Activated CD4-positive, alpha-beta T cell treated with anti-CD3 and anti-CD28 coated beads for 4 hours (primary cell): ENCODE measurements around the gene STK32B.
"Not testable (repeated sequence)": the region's sequence is repeated elsewhere in the genome, so short reads cannot be mapped to it uniquely, and the experiment has no call there.

Source experiments
- DNase-seq, 2 donors: peaks; one replicate each; pipeline ENCODE4 v3.0.0-alpha.2; 2020

Gene STK32B

GRCh38 chr4:5165420-5166369, 114.4 kb downstream of the STK32B start:
- no peak for DNase-seq

- DNase-seq, result no peak
Measured at GRCh38 chr4:5166377-5166776, 115.1 kb downstream of the STK32B start.

DNA sequence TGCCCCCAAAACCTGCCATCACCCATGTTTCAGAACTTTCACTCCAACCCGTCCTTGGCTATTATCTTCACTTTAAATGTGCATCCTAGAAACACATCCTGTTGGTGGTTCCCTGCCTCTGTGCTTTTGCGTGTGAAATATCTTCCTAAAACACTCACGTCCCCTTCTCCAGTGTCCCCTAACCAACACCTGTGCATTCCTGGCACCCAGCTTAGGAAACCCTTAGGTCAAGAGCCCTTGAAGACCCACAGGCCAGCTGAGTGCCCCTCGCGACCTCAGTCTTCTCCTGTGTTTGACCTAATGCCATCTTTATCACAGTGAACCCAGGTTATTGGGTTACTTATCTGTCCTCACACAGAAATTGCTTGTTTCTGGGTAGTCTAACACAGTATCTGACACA, 117.6 kb downstream of the STK32B start:
- no peak for DNase-seq

GRCh38 chr4:5175836-5176235, 124.6 kb downstream of the STK32B start:
- not testable (repeated sequence) for DNase-seq

DNA sequence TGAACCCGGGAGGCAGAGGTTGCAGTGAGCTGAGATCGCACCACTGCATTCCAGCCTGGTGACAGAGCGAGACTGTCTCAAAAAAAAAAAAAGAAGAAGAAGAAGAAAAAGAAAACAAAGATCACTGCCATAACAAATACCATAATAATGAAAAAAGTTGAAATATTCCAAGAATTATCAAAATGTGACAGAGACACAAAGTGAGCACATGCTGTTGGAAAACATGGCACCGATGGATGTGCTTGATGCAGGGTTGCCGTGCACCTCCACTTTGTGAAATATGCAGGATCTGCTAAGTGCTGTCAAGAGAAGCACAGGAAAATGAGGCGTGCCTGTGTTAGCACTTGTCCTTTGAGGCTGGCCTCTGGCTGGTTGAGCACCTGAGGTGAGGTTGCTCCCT, 133.3 kb downstream of the STK32B start:
- no peak for DNase-seq

DNA sequence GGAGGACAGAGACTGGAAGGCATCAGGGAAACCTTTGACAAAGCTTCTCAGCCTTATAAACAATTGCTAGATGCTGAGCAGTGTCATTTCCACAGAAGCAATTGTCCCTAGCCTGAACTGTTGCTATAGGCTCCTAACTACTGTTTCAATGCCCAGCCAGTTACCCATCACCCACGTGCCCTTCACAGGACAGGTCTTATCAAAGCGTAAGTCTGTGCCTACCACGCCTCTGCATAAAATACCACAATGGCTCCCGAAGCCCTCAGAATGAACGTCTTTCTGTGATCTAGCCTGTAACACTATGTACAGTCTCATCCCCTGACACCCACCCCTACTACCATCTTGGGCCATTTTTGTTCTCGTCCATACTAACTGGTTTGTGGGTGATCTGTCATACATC, 134.3 kb downstream of the STK32B start:
- DNase-seq, result no peak

DNA sequence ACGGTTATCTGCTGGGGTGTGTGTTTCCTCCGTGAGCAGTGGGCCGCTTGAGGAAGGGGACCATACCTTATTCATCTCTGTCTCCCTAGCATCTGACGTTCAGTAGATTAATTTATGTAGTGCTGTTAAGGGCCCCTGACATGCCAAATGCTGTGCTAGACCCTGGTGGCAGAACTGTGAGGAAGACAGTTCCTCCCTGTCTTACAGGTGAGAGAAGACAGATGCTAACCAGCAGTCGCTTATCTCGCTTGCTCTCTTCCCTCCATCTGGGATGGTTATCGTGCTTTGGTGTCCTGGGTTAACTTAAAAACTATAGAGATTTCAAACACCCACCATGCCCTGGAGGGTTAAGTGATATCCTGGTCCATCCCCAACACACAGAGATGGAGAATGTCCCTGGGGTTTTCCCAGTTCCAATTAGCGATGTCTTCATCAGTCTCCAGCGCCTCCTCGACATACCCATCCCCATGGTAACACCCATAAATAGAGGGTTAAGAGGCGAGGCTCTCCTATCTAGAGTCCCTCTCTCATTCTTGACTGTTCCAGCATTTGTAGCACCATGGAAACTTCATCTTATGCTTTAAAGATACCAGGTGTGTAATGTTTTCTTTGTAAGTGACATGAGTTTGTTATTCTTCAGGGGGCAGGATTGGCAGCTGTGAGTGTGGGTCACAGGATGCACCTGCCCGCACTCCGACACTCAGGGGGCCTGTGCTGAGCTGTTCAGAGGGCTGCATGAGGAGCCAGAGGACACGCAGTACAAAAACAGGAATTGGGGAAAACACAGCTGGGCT, 135.2 kb downstream of the STK32B start:
- DNase-seq, result no peak

- no peak for DNase-seq
Measured at GRCh38 chr4:5188130-5188529, 136.8 kb downstream of the STK32B start.

- DNase-seq, result no peak
Measured at GRCh38 chr4:5191831-5192230, 140.6 kb downstream of the STK32B start.

- DNase-seq, result no peak
Measured at GRCh38 chr4:5192271-5192670, 141.0 kb downstream of the STK32B start.

DNA sequence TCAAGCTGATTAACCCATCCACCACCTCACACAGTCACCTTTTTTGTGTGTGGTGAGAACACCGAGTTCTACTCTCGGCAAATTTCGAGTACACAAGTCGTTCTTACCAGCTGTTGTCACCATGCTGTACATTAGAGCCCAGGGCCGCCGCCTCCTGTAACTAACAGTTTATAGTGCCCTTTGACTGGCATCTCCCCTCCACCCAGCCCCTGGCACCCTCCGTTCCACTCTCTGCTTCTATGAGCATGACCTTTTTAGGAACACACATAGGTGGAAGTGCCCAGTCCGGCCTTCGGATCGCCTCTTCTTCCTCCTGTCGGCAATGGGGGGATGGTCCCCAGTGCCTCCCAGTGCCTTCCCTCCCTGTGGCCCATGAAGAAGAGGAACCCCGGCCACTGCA, 141.4 kb downstream of the STK32B start:
- no peak for DNase-seq

DNA sequence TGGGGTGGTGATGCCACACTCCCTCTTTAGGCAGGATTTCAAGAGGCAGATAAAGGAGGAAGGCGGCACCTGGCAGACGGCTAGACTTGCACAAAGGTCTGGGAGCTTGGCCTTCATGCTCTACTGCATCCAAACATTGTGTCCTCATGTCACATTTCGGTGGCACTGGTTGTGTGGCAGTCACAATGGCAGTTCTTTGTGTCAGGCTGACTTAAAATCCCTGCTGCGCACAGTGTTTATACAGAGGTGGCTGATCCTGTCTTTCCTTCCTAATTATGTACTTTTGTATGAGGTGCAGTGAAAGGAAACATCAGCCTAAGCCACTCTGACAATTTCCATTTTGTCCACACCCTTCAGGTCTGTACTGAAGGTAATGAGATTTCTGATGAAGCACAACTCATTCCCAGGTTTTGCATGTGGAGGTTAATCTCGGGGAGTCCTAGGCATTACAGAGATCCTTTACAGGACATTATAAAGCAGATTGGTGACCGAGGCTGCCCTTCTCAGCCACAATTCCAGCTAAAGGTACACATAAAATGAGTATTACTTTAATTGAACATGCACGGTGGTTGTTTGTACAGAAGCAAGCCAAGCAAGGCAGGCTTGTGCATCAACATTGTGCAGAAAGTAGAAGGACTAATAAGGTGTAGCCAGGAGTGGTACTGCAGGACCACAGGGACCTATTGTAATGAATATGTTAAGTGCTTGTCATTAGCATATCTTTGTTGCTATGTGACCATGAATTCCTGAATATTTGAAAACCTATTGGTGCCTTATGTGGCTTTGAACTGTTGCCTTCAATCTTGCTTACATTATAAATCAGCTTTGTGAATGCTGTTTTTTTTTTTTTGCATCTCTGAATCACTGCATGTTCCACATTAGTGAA, 147.6 kb downstream of the STK32B start:
- no peak for DNase-seq

- DNase-seq, result no peak
Measured at GRCh38 chr4:5199912-5200311, 148.6 kb downstream of the STK32B start.

DNA sequence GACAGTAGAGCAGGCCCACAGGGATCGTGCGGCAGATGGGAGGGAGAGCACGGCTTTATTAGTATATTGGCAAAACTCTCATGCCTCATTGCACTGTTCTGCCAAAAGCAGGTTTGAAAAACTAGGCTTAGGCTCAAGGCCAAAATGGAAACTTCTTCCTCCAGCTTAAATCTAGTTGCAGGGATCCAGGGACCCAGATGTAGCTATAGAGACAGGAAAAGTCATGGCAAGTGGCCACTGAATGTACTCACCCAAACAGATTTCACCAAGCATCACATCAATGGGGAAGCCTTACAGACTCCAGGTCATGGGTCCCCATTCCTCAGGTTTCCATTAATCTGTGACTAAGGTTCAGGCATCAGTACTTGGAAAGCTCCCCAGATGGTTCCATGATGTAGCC, 149.2 kb downstream of the STK32B start:
- DNase-seq, result no peak

DNA sequence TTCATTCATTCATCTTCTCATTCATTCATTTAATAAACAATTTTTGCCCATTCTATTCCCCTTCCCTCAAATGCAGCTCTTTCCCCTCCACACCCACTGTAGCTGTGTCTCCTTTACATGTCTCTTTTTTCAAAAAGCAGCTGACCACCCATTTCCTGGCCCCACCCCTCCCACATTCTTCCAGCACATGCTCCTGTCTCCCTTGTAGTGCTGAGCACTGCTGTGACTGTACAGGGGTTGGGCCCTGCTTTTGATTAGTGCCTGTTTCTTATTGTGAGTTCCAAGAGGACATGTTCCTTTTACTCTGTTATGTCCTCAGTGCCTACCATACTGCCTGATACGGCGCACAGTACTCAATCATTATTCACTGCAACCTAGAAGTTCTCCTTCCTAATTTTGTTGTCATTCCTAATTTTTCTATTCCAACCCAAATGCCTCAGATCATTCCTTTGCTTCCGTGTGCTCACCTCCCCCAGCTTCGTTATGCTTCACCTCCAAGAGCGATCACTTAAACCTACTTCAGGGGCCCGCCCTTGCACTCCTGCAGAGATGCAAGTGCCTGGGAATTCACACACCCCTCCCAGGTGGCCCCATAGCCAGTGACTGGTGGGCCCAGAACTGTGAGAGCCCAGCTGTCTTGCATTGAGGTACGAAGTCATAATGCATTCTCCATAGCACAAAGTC, 152.2 kb downstream of the STK32B start:
- no peak for DNase-seq

GRCh38 chr4:5203993-5204310, 152.7 kb downstream of the STK32B start:
- no peak for DNase-seq

GRCh38 chr4:5204781-5205180, 153.5 kb downstream of the STK32B start:
- DNase-seq, result no peak

DNA sequence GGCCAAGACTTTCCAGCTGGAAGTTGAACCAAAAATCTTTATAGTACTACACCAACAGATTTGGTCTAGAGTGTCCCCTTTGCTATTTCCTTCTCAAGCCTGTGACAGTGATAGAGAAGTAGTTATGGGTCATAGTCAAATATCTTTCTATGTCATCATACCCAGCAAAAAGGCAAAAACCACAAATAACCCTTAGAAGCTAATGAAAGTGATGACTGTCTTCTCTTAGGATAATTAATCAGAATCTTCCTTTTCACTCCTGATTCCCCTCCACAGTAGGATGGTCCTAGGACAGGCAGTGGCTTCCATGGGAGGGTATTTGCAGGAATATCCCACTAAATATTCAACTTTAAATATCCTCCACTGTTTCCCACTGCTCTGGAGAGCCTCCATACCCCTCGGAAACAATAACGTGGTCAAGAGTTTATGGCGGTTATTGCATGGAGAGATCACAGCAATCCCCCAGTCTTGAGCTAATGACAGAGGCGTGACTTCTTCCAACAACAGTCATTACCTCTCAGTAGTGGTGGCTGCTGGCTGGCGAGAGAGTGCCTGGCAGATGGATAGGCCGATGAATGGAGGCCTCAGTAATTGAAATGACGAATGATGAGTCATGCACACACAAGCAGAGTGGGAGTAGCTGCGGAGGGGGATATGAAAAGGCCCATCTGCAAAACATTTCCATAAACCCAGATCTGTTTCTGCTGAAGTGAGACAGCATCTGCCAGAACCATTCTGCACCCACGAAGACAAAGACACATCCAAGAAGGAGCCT, 154.9 kb downstream of the STK32B start:
- no peak for DNase-seq

GRCh38 chr4:5209862-5210261, 158.6 kb downstream of the STK32B start:
- no peak for DNase-seq

- DNase-seq, result no peak
Measured at GRCh38 chr4:5211282-5211839, 160.1 kb downstream of the STK32B start.

DNA sequence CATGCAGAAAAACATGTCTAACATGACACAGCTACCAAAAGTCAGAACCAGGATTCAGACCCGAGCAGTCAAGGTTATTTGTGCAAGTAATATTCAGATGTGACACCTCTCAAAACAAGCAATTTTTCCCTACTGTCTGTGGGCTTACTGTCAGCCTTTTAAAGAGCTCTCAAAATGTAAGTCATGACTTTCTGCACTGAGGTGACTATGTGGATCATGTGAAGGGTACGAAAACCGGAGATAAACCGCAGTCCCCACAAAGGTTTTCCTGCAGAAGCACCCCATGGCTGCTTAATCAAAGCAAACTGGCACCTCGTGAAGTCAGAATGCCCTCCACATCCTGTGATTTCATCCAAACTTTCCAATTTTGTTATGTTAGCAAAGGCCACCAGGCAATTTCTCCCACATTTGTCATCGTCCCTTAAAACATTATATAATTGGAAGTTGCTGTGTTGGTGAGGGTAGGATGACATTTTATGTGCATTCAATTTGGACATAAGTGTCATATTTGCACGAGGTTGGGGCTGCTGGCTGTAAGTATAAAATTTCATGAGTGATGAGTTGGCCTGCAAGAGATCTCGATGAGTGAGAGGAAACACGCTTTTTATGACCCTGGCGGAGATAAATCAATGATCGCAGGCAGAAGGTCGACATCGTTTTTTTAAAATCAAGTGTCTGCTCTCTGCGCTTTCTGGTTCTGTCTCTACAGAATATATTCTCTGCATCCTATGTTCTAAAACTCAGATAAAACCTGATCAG, 161.2 kb downstream of the STK32B start:
- no peak for DNase-seq
